K562 (cell line): ENCODE results near the gene CACNA1C. TPM values are rescaled to one million over a fixed set of nuclear protein-coding genes. Genes with fewer than 3 reads are reported as not detected.

Experiments
- ATAC-seq: fragments of 200-7000 bp; cut with Tn5 transposase; 3 replicates; pipeline ENCODE4 v1.9.1; 2020; ENCODE audit warnings: moderate library complexity
- BruUV-seq: library from RNA; stranded (reverse); fragments of 400-500 nt; replicated peaks from 2 replicates; lab custom pipeline; 2021; lab: Mats Ljungman, UMichigan
- CTCF ChIA-PET: fragments of 300-600 bp; formaldehyde crosslinking; extraction: SDS; loops from one replicate; lab custom pipeline; 2021; ENCODE audit warnings: low intra/inter-chr PET ratio; lab: Yijun Ruan, JAX
- POLR2A ChIA-PET: fragments of 300-600, 350-650 bp; sonication (Branson Sonifier 250); formaldehyde crosslinking; extraction: SDS; loops from one replicate; lab custom pipeline; 2021; ENCODE audit warnings: antibody characterized with exemption, inconsistent platforms; lab: Yijun Ruan, JAX
- DNase-seq, 4 experiments: peaks; one replicate each; pipeline versions ENCODE4 v3.0.0 to v3.0.0-alpha.2; 2011 to 2018; ENCODE audit warnings: low spot score in 3 of 4, mixed read lengths in 3 of 4; ENCODE audit errors: extremely low read depth in 1 of 4
- FAIRE-seq: peaks from 2 replicates; lab custom pipeline; 2011; peaks lifted over from hg19 to GRCh38; lab: Jason Lieb, UNC
- H2AFZ ChIP-seq: 2 replicates; pipeline ENCODE4 v1.6.0; 2011; ENCODE audit warnings: low read depth, low read length, control low read depth, inconsistent platforms
- H3K27ac ChIP-seq: fragments of 200-600 bp; 3 replicates; pipeline ENCODE4 v1.8.0; 2011; ENCODE audit warnings: low read depth, mild to moderate bottlenecking, control low read depth, inconsistent platforms, low read length, moderate library complexity, mixed read lengths; ENCODE audit errors: extremely low read depth
- H3K27me3 ChIP-seq, 2 experiments: fragments of 300-600 bp in 1 of 2; 2 replicates in 1 of 2; 3 replicates in 1 of 2; pipeline versions ENCODE4 v1.6.0 to v1.8.0; 2011; ENCODE audit warnings: inconsistent platforms in 2 of 2, low read length in 2 of 2, mild to moderate bottlenecking in 1 of 2, mixed read lengths in 1 of 2, moderate library complexity in 1 of 2; ENCODE audit not compliant: control insufficient read depth in 2 of 2, insufficient read depth in 2 of 2
- H3K36me3 ChIP-seq: fragments of 300-600 bp; 3 replicates; pipeline ENCODE4 v1.8.0; 2011; ENCODE audit warnings: mild to moderate bottlenecking, low read length, inconsistent platforms; ENCODE audit not compliant: control insufficient read depth, insufficient read depth
- H3K4me1 ChIP-seq, 2 experiments: fragments of 200-600 bp in 1 of 2; replicated peaks in 1 of 2; 2 replicates in 1 of 2; 3 replicates in 1 of 2; pipeline versions ENCODE4 v1.5.1 to v1.8.0; 2011; ENCODE audit warnings: inconsistent platforms in 2 of 2, low read length in 2 of 2, mild to moderate bottlenecking in 1 of 2, mixed read lengths in 1 of 2, moderate library complexity in 1 of 2; ENCODE audit not compliant: control insufficient read depth in 2 of 2, insufficient read depth in 2 of 2
- H3K4me2 ChIP-seq: 2 replicates; pipeline ENCODE4 v1.6.1; 2011; ENCODE audit warnings: low read length, control low read depth, inconsistent platforms, mixed read lengths; ENCODE audit not compliant: insufficient read depth
- H3K4me3 ChIP-seq: fragments of 200-600 bp; sonication (generic), shearing (Covaris generic); 2 replicates; pipeline ENCODE4 v1.5.1; 2016; ENCODE audit warnings: control low read depth, inconsistent platforms
- H3K79me2 ChIP-seq: fragments of 200-600 bp; 3 replicates; pipeline ENCODE4 v1.8.0; 2011; ENCODE audit warnings: low read length, inconsistent platforms; ENCODE audit not compliant: control insufficient read depth, insufficient read depth
- H3K9ac ChIP-seq, 2 experiments: 2 replicates each; pipeline versions ENCODE4 v1.6.0 to v1.6.1; 2011; ENCODE audit warnings: low read depth in 2 of 2, low read length in 2 of 2, control low read depth in 1 of 2, inconsistent platforms in 1 of 2, mild to moderate bottlenecking in 1 of 2, mixed read lengths in 1 of 2; ENCODE audit not compliant: insufficient read depth in 1 of 2
- H3K9me1 ChIP-seq: one replicate; pipeline ENCODE4 v1.6.0; 2011; ENCODE audit warnings: inconsistent platforms, mild to moderate bottlenecking, low read length, moderate library complexity; ENCODE audit not compliant: control insufficient read depth, insufficient read depth
- H3K9me3 ChIP-seq: replicated peaks from 2 replicates; pipeline ENCODE4 v1.5.1; 2011; ENCODE audit warnings: low read depth, low read length, inconsistent platforms; ENCODE audit not compliant: control insufficient read depth, insufficient read depth
- H4K20me1 ChIP-seq: replicated peaks from 2 replicates; pipeline ENCODE4 v1.6.1; 2011; ENCODE audit warnings: low read length, inconsistent platforms, mixed read lengths; ENCODE audit not compliant: control insufficient read depth, insufficient read depth
- BCOR ChIP-seq: fragments of 450-650 bp; IDR thresholded peaks from 2 replicates; pipeline ENCODE4 v1.6.1; 2016
- CBFA2T2 ChIP-seq: fragments of 450-650 bp; conservative IDR thresholded peaks from 2 replicates; pipeline ENCODE4 v1.6.1; 2017; ENCODE audit warnings: mild to moderate bottlenecking
- CREBBP ChIP-seq: IDR thresholded peaks from one replicate; pipeline ENCODE4 v1.6.1; 2012; ENCODE audit warnings: low read depth, mild to moderate bottlenecking, control low read depth, inconsistent platforms, low read length
- DMBX1 ChIP-seq: fragments of 250-450 bp; sonication (Bioruptor Pico); IDR thresholded peaks from 2 replicates; pipeline ENCODE4 v1.8.0; 2022; ENCODE audit warnings: inconsistent platforms, mild to moderate bottlenecking, moderate library complexity, borderline replicate concordance
- E2F8 ChIP-seq: fragments of 450-650 bp; IDR thresholded peaks from 2 replicates; pipeline ENCODE4 v1.7.1; 2018; ENCODE audit warnings: mild to moderate bottlenecking, low read depth; ENCODE audit not compliant: partially characterized antibody
- HDAC6 ChIP-seq: IDR thresholded peaks from 2 replicates; pipeline ENCODE4 v1.6.1; 2012; ENCODE audit warnings: low read depth, mild to moderate bottlenecking, control low read depth, inconsistent platforms, low read length, moderate library complexity
- KAT2B ChIP-seq: IDR thresholded peaks from one replicate; pipeline ENCODE4 v1.6.1; 2012; ENCODE audit warnings: low read depth, mild to moderate bottlenecking, control low read depth, inconsistent platforms, low read length, moderate library complexity
- MTF1 ChIP-seq: fragments of 250-450 bp; sonication (Bioruptor Pico); IDR thresholded peaks from 2 replicates; pipeline ENCODE4 v1.9.0; 2021; ENCODE audit warnings: moderate library complexity, mild to moderate bottlenecking, inconsistent platforms, borderline replicate concordance
- NUFIP1 ChIP-seq: fragments of 450-650 bp; IDR thresholded peaks from 2 replicates; pipeline ENCODE4 v1.6.1; 2018; ENCODE audit not compliant: partially characterized antibody
- PHF20 ChIP-seq: fragments of 450-650 bp; IDR thresholded peaks from 2 replicates; pipeline ENCODE4 v1.6.1; 2018; ENCODE audit not compliant: partially characterized antibody
- PTTG1 ChIP-seq: fragments of 450-650 bp; IDR thresholded peaks from 2 replicates; pipeline ENCODE4 v1.6.1; 2016; ENCODE audit warnings: low read depth, mild to moderate bottlenecking, missing genetic modification characterization, missing compliant biosample characterization
- RBBP5 ChIP-seq: fragments of 200-600 bp; sonication (generic); IDR thresholded peaks from 2 replicates; pipeline ENCODE4 v1.6.1; 2012; ENCODE audit warnings: borderline replicate concordance, mild to moderate bottlenecking, low read length, control low read depth, inconsistent platforms; ENCODE audit not compliant: insufficient read depth, poor library complexity, severe bottlenecking
- SIN3A ChIP-seq, 2 experiments: fragments of 150-350 bp in 1 of 2; IDR thresholded peaks; 2 replicates each; pipeline ENCODE4 v1.6.1; 2011 to 2016; ENCODE audit warnings: borderline replicate concordance in 2 of 2, low read depth in 2 of 2, low read length in 2 of 2, mild to moderate bottlenecking in 2 of 2, moderate library complexity in 2 of 2; ENCODE audit not compliant: control insufficient read depth in 1 of 2
- WHSC1 ChIP-seq: IDR thresholded peaks from one replicate; pipeline ENCODE4 v1.6.1; 2012; ENCODE audit warnings: low read length, control low read depth, inconsistent platforms
- ZNF253 ChIP-seq: fragments of 250-450 bp; sonication (Bioruptor Pico); conservative IDR thresholded peaks from 2 replicates; pipeline ENCODE4 v1.6.1; 2021; ENCODE audit warnings: mild to moderate bottlenecking
- ZNF785 ChIP-seq: fragments of 250-450 bp; sonication (Bioruptor Pico); IDR thresholded peaks from 2 replicates; pipeline ENCODE4 v1.4.0; 2020; ENCODE audit warnings: mild to moderate bottlenecking
- WGBS: fragments of 100-300 bp; shearing (Covaris generic); methylation state at CpG from one replicate; pipeline ENCODE4 v1.1.6; 2016; ENCODE audit warnings: low coverage, mixed read lengths; ENCODE audit not compliant: insufficient coverage; ENCODE audit errors: missing lambda C conversion rate; 5-methylcytosine and 5-hydroxymethylcytosine counted together
- in situ Hi-C: fragments of 300-500 bp; cut with MboI; formaldehyde crosslinking; loops from 4 replicates; pipeline ENCODE4 v1.15.0; 2018; ENCODE audit warnings: inconsistent platforms, mixed read lengths
- intact Hi-C: fragments of 100-400 bp; cut with micrococcal nuclease; formaldehyde crosslinking; loops from 2 replicates; pipeline ENCODE4 v1.14.2; 2022
- polyA plus RNA-seq, 8 experiments: library from polyadenylated mRNA; depleted of rRNA in 4 of 8; stranded (reverse) in 5 of 8; unstranded in 3 of 8; fragments of >200 nt; fragmentation: Nextera tagmentation in 2 of 8; fragmentation: Illumina TruSeq in 1 of 8; extraction: Ambion mirVana in 2 of 8; extraction: Trizol in 1 of 8; gene quantifications; 2 replicates each; pipeline versions ENCODE4 v1.2.1 to v1.2.3, GENCODE V29; 2011 to 2014; ENCODE audit warnings: inconsistent platforms in 1 of 8, missing spikeins in 1 of 8
- total RNA-seq, 7 experiments: library from RNA; depleted of rRNA in 6 of 7; stranded (reverse); fragments of >200 nt in 6 of 7; fragmentation: Illumina TruSeq in 2 of 7; extraction: Trizol in 2 of 7; gene quantifications; 2 replicates each; pipeline versions ENCODE4 v1.2.1 to v1.2.3, GENCODE V29; 2011 to 2021; ENCODE audit warnings: low replicate concordance in 1 of 7

CACNA1C gene
- total and polyA plus RNA-seq, 9 of the 15 experiments (the other 6 are each of a cell fraction or from before 2014, with no cell fraction given), result not detected

GRCh38 chr12:2166696-2167095, 113.9 kb downstream of the CACNA1C start:
- no peak for DNase-seq

GRCh38 chr12:2167231-2167630, 114.4 kb downstream of the CACNA1C start:
- no peak for ATAC-seq
- POLR2A ChIA-PET, result no interaction called here
- TF ChIP-seq BCOR, result no peak
- no peak for TF ChIP-seq E2F8
- no peak for TF ChIP-seq MTF1
- TF ChIP-seq ZNF253, result no peak
- TF ChIP-seq PHF20, result no peak
- TF ChIP-seq CBFA2T2, result no peak
- TF ChIP-seq RBBP5, result no peak
- TF ChIP-seq PTTG1 (tag), result no peak
- no peak for TF ChIP-seq HDAC6
- no peak for TF ChIP-seq SIN3A (IDR thresholded peaks at IDR 0.05; ENCODE audit: borderline replicate concordance in 2 of 2, control insufficient read depth in 1 of 2, low read depth in 2 of 2, low read length in 2 of 2)
- no peak for TF ChIP-seq ZNF785 (CRISPR knock-in tag)
- no peak for TF ChIP-seq WHSC1

More at GRCh38 chr12:2166696-2167095, 113.9 kb downstream of the CACNA1C start:
- intact Hi-C loops, result no loop called here
- Histone ChIP-seq H3K27ac (no peak overlapping the region), H3K4me1 (no peaks in the 10 kb centered on the region), H3K36me3 (no peaks in the 10 kb centered on the region), H3K9ac (no peak overlapping the region), H3K4me2 (no peak overlapping the region), H3K9me1 (no peaks in the 10 kb centered on the region), H3K4me3 (no peak overlapping the region), H3K27me3 (peaks cover 0 to 10% of the 10 kb centered on the region in 2 experiments; a peak in 2 of 5 replicates), H3K79me2 (no peaks in the 10 kb centered on the region), H2AFZ (no peak overlapping the region), H4K20me1 (no peaks in the 10 kb centered on the region), H3K9me3 (no peaks in the 10 kb centered on the region)
- POLR2A ChIA-PET, result no interaction called here
- CTCF ChIA-PET, result no interaction called here
- BruUV-seq, result no TSS peak
- TF ChIP-seq DMBX1 (CRISPR knock-in tag), result no peak
- no peak for TF ChIP-seq CREBBP
- no peak for TF ChIP-seq NUFIP1
- no peak for TF ChIP-seq KAT2B
- FAIRE-seq (no peak), ATAC-seq (no peak)
- in situ Hi-C loops, result no loop called here
- WGBS, result 7% methylated on average over 5 of the region's 5 CpGs

More at GRCh38 chr12:2167231-2167630, 114.4 kb downstream of the CACNA1C start:
- H3K27ac ChIP-seq, result no peak overlapping the region
- no peaks in the 10 kb centered on the region for H3K4me1 ChIP-seq
- H3K4me3 ChIP-seq, result no peak overlapping the region
- BruUV-seq, result no TSS peak
- no peaks in the 10 kb centered on the region for H3K36me3 ChIP-seq
- in situ Hi-C loops (no loop called here), intact Hi-C loops (no loop called here)
- no peak overlapping the region for H2AFZ ChIP-seq
- no peaks in the 10 kb centered on the region for H3K9me3 ChIP-seq
- CTCF ChIA-PET, result no interaction called here
- no peak for DNase-seq
- no peaks in the 10 kb centered on the region for H3K79me2 ChIP-seq
- H4K20me1 ChIP-seq, result no peaks in the 10 kb centered on the region
- H3K9ac ChIP-seq, result no peak overlapping the region
- no peak for FAIRE-seq
- H3K9me1 ChIP-seq, result no peaks in the 10 kb centered on the region
- peaks cover 0 to 14% of the 10 kb centered on the region in 2 experiments; a peak in 2 of 5 replicates for H3K27me3 ChIP-seq
- H3K4me2 ChIP-seq, result no peak overlapping the region
